ENCODE results near the gene ADCY7.
A peak's percentile ranks its signal among the peaks of the same experiment; 100 is the strongest.

The ADCY7 gene

DNA sequence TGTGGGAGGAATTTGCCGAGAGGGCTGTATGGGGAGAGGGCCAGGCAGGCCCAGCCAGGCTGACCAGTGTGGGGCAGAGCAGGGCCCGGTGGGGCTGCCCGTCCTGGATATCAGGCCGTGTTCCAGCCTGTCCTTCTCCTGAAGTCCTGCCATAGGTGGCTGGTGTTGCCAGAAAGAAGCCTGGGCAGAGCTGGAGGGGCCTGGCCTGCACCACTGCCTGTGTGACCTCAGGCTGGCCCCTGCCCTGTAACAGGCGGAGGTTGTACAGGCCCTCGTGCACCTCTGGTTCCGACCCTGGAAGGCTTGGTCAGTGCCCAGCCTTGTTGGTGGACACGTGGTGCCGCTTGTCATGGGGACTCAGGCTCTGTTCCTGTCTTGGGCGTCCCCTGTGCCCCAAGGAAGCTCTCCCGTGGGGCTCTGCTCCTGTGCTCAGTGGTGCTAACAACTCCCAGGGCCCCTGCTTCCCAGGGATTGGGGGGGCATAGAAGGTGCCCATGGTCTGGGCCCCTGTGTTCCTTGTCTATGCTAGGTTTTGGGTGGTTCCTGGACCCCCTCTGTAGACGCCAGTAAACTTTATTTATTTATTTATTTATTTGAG lies 33.3 kb downstream of the ADCY7 start:
- no peak for DNase-seq

DNA sequence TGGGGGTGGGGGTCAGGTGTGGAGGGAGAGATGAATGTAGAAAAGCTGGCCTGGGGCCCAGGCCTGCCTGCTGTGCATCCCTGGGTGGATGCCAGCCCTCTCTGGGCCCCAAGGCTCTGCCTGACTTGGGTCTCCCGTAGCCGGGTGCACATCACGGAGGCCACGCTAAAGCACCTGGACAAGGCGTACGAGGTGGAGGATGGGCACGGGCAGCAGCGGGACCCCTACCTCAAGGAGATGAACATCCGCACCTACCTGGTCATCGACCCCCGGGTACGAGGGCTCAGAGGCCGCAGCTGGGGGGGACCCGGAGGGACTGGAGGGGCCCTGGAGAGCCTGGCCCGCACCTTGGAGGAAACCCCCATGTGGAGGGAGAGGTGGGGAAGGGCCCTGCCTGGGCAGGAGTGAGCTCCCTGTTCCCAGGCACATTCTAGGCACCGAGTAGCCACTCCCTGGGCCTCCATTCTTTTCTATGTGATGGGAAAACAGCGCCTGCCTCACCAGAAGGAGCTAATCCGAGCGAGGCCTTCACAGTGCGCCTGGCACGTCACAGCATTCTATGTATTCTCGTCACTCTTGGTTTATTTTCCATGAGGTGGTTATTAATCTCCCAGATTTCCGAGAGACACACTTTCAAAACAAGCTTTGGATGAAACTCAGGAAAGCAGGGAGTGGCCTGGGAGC lies 34.7 kb downstream of the ADCY7 start:
- no peak for DNase-seq

DNA sequence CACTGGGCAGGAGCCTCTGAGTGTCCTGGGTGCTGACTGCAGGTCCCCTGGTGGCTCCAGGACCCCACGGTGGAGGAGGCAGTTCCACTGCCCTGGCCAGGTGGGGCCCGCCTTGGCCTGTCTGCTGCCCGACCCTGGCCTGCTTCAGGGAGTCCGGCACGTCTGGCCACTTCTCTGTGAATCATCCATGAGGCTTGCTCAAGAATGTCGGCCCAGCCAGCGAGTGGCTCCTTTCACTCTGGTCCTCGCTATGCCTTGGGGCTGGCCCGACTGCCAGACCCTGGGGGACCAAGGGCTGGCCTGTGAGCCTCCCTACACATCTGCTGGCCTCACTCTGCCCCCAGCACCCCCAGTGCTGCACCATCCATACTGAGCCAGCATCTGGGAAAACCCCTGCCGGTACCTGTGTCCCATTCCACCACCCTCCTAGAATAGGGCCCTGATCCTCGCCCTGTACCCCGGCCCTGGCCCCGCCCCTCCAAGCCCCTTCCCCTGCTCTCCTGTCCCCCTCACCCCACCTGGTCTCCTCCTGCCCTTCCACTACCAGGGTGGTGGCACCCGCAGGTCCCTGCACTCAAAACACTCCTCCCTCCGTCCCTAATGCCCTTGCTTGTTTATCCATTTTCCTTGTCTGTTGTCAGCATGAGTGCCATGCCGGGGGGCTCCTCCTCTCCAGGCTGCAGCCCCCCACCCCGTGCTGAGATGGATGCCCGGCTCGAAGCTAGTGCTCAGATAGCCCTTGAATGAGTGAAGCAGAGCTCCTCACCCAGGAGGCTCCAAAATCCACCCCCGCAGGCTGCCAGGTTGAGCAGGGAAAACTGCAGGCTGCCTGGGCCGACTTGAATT lies 35.5 kb downstream of the ADCY7 start:
- no peak for DNase-seq

DNA sequence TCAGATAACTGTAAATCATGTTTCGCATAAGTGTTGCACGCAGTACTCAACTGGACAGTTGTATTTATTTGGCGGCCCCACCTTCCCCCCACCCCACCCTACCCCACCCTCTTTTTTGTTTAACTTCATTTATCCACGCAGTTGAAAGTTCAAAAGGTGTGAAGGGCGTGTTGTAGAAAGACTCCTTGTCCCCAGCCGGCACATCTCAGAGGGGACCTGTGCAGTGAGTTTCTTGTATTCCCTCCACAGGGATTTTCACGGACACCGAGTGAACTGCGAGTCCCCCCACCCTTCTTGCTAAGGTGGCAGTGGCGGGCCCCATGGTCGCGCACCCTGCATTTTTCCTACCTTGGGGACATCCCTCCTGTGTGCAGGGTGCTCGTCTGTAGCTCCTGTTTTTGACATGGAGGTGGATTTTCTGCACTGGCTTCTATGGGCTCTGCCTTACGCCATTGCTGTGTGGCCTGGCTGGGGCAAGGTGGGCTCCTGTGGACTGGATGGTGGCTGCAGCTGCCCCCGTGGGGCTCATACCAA lies 36.2 kb downstream of the ADCY7 start:
- no peak for DNase-seq

DNA sequence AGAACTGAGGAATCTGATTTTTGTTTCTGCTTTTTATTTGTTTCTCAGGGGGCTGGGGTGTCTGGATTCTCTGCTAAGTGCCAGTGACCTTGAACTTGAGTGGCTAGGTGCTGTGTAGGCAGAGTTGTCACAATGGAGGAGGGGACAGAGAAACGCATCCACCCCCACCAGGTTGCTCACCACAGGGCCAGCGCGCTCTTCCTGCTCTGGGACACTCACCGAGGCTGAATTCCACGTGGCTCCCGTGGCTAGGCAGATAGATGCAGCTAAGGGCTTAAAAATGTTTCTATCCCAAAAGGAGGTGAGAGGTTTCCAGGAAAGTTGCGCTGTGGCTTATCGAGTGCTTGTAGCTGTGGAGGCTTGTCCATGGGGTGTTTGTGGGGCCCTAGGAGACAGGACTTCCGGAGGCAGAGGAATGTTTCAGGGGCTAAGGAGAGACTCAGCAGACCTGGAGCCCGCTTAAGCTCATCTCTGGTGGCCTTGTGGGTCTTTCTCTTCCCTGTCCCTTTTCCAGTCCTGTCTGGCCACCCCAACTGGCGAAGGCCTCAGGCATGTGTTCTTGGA lies 36.8 kb downstream of the ADCY7 start:
- DNase-seq: no peak

DNA sequence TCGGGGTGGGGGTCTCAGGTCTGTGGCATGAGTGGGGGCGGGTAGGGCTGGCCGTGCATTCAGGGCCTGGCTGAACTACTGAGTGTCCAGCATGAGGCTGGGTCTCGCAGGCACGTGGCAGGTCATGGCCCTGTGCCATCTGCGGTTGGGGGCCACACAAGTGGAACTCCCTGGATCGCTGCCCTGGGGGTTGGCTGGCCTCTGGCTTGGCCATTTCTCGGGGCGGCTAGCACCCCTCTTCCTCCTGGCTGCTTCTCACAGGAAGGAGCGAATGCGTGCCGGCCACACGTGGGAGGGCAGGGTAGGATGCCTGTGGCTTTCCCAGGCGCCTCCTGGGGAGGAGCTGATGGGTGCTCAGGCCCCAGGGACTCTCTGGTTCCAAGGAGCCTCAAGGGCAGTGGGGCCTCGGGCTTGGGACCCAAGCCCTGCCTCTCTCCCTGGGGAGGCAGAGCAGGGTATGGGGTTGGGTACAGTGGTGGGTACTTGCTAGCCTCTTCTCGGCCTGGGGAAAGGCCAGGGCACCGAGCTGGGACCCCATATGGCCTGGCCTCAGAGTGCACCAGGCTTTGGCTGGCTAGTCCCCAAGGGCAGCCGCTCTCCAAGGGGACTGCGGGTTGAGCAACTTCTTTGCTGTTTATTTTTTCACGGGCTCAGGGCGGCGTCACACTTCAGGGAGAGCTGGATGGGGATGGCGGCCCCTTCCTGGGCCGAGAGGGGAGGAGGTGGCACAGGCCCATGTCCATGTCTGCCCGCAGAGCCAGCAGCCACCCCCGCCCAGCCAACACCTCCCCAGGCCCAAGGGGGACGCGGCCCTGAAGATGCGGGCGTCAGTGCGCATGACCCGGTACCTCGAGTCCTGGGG lies 37.5 kb downstream of the ADCY7 start:
- no peak for DNase-seq

DNA sequence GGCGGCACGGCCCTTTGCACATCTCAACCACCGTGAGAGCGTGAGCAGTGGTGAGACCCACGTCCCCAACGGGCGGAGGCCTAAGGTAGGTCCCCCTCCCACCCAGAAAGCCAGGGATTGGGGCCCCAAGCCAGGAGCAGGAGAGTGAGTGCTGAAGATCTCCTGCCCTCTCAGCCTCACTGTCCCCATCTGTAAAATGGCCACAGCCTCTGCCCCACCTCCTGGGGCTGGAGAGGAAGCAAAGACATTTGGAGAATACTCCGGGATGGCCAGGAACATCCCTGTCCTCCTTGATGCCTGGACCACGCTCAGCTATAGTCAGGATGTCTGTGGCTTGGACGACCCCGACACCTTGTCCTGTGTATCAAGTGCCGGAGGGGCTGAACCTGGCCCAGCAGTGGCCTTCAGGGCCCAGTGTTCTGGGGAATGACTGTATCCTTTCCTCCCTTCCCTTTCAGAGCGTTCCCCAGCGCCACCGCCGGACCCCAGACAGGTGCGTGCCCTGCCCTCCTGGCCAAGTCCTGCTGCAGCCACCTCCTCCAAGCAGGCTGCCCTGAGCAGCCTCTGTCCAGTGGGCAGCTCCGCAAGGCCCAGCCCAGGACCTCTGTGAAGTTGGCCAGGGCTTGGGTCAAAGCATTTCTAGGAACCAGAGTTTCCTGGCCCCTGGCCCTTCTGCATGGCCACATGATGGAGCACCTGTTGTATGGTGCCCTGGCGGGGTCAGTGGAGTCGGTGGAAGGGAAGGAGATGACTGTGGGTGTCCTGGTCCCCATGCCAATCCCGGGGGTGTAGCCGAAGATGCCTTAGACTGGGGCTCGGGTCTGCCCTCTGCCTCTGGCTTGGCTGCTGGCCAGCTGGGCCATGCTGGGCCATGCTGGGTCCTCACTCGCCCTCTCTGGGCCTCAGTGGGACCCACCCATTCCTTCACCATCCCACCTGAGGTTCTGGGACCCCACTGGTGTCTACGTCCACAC lies 38.4 kb downstream of the ADCY7 start:
- DNase-seq: no peak

DNA sequence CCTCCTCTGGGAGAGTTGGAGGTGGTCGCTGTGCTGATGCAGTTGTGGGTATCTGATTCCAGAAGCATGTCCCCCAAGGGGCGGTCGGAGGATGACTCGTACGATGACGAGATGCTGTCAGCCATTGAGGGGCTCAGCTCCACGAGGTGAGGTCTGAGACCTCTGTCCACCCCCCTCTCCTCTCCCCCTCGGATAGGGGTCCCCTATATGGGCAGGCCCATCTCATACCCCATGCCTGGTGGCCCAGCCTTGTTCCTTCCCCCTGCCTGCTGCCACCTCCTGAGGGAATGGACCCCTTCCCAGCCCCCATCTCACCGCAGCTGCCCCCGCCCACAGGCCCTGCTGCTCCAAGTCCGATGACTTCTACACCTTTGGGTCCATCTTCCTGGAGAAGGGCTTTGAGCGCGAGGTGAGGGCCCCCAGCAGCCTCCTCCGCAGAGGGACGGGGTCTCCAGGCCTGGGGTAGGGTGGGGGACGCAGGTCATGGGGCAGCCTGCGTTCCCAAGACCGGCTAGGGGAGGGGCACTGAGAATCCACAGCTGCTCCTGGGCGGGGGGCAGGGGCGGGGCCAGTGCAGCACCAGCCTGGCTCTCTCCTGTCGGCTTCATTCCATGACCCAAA lies 39.2 kb downstream of the ADCY7 start:
- DNase-seq: no peak

DNA sequence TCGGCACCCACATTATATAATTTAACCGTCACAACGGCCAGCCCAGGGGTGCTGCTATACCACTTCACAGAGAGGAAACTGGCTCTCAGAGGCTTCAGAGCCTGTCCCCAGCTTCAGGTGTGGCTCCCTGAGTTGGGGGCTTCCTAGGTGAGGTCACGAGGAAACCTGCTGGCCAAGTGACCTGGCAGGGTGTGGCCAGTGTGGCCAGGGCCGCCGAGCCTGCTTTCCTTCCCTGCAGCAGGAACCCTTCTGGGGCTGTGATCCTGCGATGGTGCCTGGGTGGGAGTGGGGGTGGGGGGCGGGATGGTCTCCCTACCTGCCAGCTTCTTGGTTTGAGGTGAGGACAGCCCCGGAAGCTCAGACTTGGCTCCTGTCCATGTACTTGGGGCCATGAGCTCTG lies 39.9 kb downstream of the ADCY7 start:
- no peak for DNase-seq

DNA sequence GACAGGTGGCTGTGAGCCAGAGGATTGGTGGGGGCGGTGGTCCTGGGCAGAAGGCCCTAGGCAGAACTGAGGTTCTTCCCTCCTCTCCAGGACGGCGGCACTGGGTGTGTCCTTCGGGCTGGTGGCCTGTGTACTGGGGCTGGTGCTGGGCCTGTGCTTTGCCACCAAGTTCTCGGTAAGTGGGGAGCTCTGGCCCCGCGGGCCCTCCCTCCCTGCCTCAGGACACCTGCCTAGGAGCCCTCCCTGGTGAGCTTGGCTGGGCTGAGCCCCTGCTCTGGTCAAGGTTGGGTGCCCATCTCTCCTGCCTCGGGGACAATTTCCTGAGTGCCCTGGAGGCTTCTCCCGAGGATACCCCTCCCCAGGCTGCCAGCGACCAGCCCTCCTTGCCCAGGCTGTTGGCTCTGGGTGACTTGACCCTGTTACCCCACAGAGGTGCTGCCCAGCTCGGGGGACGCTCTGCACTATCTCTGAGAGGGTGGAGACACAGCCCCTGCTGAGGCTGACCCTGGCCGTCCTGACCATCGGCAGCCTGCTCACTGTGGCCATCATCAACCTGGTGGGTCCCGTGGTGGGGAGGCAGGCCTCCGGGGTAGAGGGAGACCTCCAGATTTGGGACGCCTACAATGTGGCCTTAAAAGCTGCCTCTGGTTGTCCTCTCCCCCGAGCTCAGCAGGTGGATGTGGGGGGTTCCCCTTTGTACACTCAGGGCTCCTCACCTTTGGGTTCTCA lies 42.0 kb downstream of the ADCY7 start:
- DNase-seq: no peak

DNA sequence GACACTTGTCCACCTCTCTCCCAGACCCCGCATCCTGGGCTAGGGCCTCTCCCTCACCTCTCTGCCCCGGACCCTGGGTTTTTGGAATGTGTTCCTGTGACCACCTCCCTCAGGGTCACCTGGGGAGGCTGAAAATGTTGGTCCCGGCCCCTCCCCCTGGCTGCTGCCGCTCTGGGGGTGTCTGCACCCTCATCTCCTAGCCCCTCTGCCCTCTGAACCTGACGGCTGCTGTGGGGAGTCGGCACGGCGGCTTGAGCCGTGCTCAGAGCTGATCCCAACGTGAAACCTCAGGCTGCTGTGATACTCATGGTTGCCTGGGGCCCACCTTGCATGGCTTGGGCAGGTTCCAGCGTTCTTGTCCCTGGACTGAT lies 42.8 kb downstream of the ADCY7 start:
- DNase-seq: no peak

DNA sequence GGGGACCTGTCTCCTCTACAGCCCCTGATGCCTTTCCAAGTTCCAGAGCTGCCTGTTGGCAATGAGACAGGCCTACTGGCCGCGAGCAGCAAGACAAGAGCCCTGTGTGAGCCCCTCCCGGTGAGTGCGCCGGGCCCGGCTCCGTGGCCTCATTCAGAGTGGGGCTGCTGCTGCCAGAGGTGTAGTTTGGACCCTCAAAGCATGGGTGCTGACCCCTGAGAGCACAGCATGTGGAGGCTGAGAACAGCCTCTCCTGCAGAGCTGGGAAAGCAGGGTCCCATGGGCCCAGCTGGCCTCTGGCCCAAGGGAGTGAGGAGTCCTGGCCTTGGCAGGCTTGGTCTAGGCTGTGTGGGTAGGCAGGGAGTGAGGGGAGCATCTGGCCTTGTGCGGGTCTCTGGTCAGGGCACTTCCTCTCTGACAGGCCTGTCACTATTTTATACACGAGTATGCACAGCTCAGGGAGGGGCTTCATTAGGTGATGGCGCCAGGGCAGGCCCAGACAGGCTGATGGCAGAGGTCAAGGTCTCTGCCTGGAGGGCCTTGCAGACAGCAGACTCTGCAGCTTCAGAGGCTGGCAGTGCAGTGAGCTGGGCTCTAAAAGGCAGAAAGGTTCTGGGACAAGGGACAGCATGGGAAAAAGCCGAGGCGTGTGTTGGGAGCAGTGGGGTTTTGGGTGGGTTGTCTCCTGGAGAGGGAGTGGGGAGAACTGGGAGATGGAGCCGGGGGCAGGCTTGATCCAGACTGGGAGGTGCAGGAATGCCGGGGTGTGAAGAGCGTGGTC lies 43.4 kb downstream of the ADCY7 start:
- DNase-seq: no peak

DNA sequence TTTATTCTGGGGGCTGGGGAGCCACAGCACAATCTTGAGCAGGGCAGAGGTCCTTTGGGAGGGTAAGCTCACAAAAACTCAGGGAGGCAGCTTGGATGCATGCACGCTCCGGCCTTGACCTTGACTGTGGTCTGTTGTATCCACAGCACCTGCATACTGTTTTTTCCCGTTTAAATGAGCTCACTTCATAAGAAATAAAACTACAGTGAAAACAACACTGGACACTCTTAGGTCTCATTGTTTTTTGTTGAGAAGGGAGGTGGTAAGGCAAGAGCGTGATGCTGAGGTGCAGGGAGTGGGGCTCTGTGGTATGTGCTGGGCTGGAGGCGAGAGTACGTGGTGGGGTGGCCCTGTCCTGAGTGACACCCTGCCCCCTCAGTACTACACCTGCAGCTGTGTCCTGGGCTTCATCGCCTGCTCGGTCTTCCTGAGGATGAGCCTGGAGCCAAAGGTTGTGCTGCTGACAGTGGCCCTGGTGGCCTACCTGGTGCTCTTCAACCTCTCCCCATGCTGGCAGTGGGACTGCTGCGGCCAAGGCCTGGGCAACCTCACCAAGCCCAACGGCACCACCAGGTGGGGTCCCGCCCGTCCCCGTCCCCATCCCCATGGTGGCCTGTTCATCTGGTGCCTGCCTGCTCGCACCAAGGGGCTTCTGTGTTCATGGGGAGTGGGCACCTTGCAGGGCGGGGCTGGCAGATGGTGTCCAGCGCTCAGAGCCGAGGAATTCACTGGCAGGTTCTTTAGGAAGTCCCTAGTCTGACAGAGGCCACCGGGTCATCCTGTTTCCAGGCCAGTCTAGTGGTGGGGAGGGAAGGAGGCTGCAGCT lies 44.2 kb downstream of the ADCY7 start:
- DNase-seq: no peak

DNA sequence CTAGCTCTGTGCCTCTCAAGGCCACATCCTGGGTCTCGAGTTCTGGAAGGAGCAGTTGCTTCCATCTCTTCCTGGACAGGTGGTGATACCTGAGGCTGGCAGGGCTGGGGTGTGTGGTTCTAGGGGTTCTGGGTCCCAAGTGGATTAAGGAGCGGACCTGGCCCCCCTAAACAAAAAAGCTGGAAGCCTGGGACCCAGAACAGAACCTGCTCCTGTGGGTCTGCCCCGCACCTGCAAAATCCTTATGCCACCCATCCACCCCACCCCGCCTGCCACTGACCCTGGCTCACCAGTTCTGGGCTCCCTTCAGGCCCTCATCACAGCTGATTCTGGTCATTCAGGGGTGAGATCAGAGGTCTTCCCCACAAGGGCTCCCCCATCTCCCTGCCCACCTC lies 44.8 kb downstream of the ADCY7 start:
- DNase-seq: no peak

DNA sequence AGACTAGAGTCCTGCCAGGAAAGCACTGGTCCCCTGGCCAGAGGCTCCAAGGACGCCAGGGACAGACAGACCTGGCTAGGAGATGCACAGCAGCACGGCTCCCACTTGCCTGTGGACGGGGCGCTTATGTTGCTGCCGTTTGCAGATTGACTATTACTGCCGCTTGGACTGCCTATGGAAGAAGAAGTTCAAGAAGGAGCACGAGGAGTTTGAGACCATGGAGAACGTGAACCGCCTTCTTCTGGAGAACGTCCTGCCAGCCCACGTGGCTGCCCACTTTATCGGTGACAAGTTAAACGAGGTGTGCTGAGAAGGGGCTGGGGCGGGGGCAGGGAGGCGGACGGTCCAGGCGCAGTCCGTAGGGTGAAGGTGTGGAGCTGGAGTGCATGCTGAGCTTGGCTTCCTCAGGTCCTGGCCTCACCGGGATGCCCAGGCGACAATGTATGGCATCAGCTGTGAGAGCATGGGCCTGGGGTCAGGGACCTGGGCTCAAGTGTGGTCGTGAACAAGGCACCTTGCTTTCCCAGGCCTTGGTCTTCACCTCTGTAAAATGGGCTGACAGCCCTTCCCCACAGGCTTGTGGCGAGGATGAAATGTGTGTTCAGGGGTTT lies 45.6 kb downstream of the ADCY7 start:
- no peak for DNase-seq

DNA sequence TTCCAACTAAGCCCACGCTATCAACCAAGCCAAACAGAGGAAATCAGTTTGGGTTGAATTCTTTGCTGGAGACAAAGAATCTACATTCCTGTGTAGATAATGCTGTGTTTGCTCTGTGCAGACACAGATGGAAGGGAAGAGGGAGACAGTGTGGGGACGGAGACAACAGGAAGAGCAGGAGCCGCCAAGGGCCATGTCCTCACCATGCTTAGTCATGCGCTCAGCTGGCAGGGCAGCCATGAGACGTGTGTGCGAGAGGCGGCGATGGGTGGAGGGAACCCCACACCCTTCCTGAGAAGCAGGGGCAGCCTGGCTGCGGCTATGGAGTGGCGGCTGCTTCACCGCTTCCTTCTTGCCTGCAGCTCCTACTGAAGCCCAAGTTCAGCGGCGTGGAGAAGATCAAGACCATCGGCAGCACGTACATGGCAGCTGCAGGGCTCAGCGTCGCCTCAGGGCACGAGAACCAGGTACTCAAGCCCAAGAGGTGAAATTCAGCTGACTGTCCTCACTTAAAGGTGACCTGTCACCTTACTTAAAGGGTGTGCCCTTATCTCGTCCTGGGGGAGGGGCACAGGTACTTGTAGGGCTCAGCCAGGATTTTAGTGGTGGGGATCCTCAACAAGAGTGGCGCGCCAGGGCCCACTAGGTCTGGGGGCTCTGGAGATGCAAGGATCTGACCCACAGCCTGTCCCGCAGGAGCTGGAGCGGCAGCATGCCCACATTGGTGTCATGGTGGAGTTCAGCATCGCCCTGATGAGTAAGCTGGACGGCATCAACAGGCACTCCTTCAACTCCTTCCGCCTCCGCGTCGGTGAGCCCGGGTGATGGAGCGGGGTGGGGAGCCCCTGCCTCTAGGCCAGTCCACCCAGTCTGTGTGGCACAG lies 47.5 kb downstream of the ADCY7 start:
- peak; percentile 89 to 94 (median 93) for DNase-seq

DNA sequence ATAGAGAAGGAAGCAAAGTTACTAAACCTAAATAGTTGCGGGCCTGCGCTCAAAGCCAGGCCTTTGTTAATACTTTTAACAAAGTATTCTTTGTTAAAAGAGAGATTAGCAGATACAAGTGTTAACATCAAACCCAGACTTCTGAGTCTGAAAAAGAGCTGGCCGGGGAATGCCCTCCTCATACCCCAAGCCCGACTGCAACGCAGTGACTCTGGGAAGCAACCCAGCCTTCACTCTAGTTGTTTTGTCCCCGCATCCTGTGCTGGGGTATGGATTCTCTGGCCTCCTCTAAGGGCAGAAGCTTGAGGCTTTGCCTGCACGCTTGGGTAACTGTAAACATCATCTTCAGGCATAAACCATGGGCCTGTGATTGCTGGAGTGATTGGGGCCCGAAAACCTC lies 48.3 kb downstream of the ADCY7 start:
- no peak for DNase-seq

All from suppressor macrophage (primary cell).